Measurements from ENCODE around the gene RIMS4. TPM values are rescaled to one million over a fixed set of nuclear protein-coding genes. Genes with fewer than 3 reads are reported as not detected.

Gene RIMS4
- total and polyA plus RNA-seq, 9 of the 15 experiments (the other 6 are each of a cell fraction or from before 2014, with no cell fraction given), result 0.04 TPM; not detected in 8

DNA sequence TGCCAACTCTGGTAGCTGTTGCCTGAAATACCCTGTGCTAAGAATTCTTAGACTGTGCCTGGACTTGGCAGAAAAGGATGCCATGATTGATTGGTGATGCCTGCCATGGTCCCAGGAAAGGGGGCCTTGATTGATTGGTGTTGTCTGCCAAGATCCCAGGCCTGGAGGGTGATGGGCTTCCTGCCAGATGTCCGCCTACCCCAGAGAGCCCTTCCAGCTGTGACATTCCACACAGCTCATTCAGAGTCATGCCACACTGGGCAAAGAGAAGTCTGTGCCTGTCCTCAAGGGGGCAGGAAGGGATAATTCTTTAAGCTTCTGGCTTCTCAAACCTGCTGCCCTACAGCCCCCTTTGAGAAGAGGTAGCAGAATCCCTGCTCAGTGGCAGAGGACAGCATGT, 24.6 kb downstream of the RIMS4 start:
- in situ Hi-C loops (cut with MboI) (no loop called here), intact Hi-C loops (cut with micrococcal nuclease) (no loop called here)
- Histone ChIP-seq H3K79me2 (ENCODE audit: control insufficient read depth, insufficient read depth, low read length) (no peaks in the 10 kb centered on the region), H3K36me3 (ENCODE audit: control insufficient read depth, insufficient read depth, low read length) (no peaks in the 10 kb centered on the region), H4K20me1 (replicated peaks; ENCODE audit: control insufficient read depth, insufficient read depth, low read length) (no peaks in the 10 kb centered on the region; the same call in 1 of the 2 replicates), H3K4me2 (ENCODE audit: insufficient read depth, low read length) (no peak overlapping the region), H3K9me3 (replicated peaks; ENCODE audit: control insufficient read depth, insufficient read depth, low read depth, low read length) (no peaks in the 10 kb centered on the region), H3K9me1 (ENCODE audit: control insufficient read depth, insufficient read depth, low read length) (no peaks in the 10 kb centered on the region), H3K27ac (ENCODE audit: extremely low read depth, low read depth, low read length) (no peak overlapping the region), H2AFZ (ENCODE audit: low read depth, low read length) (no peak overlapping the region), H3K9ac (ENCODE audit: insufficient read depth in 1 of 2, low read depth in 2 of 2, low read length in 2 of 2) (no peak overlapping the region), H3K4me3 (no peak overlapping the region), H3K27me3 (ENCODE audit: control insufficient read depth in 2 of 2, insufficient read depth in 2 of 2, low read length in 2 of 2) (peaks cover 11 to 21% of the 10 kb centered on the region in 2 experiments; a peak in 4 of 5 replicates), H3K4me1 (replicated peaks in 1 of 2; ENCODE audit: control insufficient read depth in 2 of 2, insufficient read depth in 2 of 2, low read length in 2 of 2) (no peaks in the 10 kb centered on the region)
- ATAC-seq (no peak), FAIRE-seq (no peak), DNase-seq (ENCODE audit: extremely low read depth in 1 of 4, low spot score in 3 of 4) (no peak)
- WGBS (ENCODE audit: insufficient coverage, low coverage, missing lambda C conversion rate), result 0% methylated on average over 1 of the region's 1 CpG
- ChIA-PET CTCF (ENCODE audit: low intra/inter-chr PET ratio) (no interaction called here), POLR2A (interaction anchor here (0.6 to 0.7 kb wide), 2 partner anchors 51 to 76 kb away, joined by 3 read pairs; no protein-coding TSS in a partner anchor)
- BruUV-seq (replicated peaks), result no TSS peak
- TF ChIP-seq, protein P1, sequence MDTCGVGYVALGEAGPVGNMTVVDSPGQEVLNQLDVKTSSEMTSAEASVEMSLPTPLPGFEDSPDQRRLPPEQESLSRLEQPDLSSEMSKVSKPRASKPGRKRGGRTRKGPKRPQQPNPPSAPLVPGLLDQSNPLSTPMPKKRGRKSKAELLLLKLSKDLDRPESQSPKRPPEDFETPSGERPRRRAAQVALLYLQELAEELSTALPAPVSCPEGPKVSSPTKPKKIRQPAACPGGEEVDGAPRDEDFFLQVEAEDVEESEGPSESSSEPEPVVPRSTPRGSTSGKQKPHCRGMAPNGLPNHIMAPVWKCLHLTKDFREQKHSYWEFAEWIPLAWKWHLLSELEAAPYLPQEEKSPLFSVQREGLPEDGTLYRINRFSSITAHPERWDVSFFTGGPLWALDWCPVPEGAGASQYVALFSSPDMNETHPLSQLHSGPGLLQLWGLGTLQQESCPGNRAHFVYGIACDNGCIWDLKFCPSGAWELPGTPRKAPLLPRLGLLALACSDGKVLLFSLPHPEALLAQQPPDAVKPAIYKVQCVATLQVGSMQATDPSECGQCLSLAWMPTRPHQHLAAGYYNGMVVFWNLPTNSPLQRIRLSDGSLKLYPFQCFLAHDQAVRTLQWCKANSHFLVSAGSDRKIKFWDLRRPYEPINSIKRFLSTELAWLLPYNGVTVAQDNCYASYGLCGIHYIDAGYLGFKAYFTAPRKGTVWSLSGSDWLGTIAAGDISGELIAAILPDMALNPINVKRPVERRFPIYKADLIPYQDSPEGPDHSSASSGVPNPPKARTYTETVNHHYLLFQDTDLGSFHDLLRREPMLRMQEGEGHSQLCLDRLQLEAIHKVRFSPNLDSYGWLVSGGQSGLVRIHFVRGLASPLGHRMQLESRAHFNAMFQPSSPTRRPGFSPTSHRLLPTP (IDR thresholded peaks at IDR 0.05; ENCODE audit: borderline replicate concordance, extremely low read depth, insufficient read length), result no peak
- TF ChIP-seq ZNF785 (CRISPR knock-in tag; IDR thresholded peaks at IDR 0.05), result no peak
- no peak for TF ChIP-seq ZNF212 (CRISPR knock-in tag; IDR thresholded peaks at IDR 0.05)
- TF ChIP-seq POLR2AphosphoS5 (IDR thresholded peaks at IDR 0.05; ENCODE audit: control insufficient read depth, insufficient read depth, low read depth, low read length), result no peak
- no peak for TF ChIP-seq SMARCC2 (IDR thresholded peaks at IDR 0.05; ENCODE audit: low read depth)
- TF ChIP-seq KDM5B (IDR thresholded peaks at IDR 0.05; ENCODE audit: insufficient replicate concordance, low read depth, low read length), result no peak
- no peak for TF ChIP-seq NR3C1 (CRISPR knock-in tag; IDR thresholded peaks at IDR 0.05)
- no peak for TF ChIP-seq PRPF4 (IDR thresholded peaks at IDR 0.05; ENCODE audit: insufficient read depth, low read depth, low read length, poor library complexity, severe bottlenecking)
- TF ChIP-seq, protein P2, sequence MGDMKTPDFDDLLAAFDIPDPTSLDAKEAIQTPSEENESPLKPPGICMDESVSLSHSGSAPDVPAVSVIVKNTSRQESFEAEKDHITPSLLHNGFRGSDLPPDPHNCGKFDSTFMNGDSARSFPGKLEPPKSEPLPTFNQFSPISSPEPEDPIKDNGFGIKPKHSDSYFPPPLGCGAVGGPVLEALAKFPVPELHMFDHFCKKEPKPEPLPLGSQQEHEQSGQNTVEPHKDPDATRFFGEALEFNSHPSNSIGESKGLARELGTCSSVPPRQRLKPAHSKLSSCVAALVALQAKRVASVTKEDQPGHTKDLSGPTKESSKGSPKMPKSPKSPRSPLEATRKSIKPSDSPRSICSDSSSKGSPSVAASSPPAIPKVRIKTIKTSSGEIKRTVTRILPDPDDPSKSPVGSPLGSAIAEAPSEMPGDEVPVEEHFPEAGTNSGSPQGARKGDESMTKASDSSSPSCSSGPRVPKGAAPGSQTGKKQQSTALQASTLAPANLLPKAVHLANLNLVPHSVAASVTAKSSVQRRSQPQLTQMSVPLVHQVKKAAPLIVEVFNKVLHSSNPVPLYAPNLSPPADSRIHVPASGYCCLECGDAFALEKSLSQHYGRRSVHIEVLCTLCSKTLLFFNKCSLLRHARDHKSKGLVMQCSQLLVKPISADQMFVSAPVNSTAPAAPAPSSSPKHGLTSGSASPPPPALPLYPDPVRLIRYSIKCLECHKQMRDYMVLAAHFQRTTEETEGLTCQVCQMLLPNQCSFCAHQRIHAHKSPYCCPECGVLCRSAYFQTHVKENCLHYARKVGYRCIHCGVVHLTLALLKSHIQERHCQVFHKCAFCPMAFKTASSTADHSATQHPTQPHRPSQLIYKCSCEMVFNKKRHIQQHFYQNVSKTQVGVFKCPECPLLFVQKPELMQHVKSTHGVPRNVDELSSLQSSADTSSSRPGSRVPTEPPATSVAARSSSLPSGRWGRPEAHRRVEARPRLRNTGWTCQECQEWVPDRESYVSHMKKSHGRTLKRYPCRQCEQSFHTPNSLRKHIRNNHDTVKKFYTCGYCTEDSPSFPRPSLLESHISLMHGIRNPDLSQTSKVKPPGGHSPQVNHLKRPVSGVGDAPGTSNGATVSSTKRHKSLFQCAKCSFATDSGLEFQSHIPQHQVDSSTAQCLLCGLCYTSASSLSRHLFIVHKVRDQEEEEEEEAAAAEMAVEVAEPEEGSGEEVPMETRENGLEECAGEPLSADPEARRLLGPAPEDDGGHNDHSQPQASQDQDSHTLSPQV (IDR thresholded peaks at IDR 0.05), result no peak
- TF ChIP-seq CAMTA2 (CRISPR knock-in tag; conservative IDR thresholded peaks at IDR 0.05), result no peak
- TF ChIP-seq MCM7 (IDR thresholded peaks at IDR 0.05), result no peak
- no peak for TF ChIP-seq MYC (IDR thresholded peaks at IDR 0.05; ENCODE audit: low read depth, low read length)
- TF ChIP-seq MYC (CRISPR knock-in tag; IDR thresholded peaks at IDR 0.05; ENCODE audit: borderline replicate concordance, low read depth), result no peak
